GM12878 (cell line): ENCODE data around the gene TTLL12.

Experiments used
- CHD2 ChIP-seq: IDR thresholded peaks from 2 replicates; pipeline ENCODE4 v1.6.1; 2011; ENCODE audit warnings: low read depth, low read length, improper control_type of control experiment, borderline replicate concordance
- CTCF ChIP-seq, 3 experiments: IDR thresholded peaks in 2 of 3; conservative IDR thresholded peaks in 1 of 3; 2 replicates each; pipeline ENCODE4 v1.5.1; 2011; ENCODE audit warnings: low read depth in 3 of 3, low read length in 3 of 3, mild to moderate bottlenecking in 3 of 3, control low read depth in 2 of 3, moderate library complexity in 2 of 3, inconsistent platforms in 1 of 3, mixed read lengths in 1 of 3; ENCODE audit not compliant: control insufficient read depth in 2 of 3, insufficient read depth in 1 of 3; ENCODE audit errors: extremely low read depth in 1 of 3
- EP300 ChIP-seq, 2 experiments: fragments of 150-350 bp in 1 of 2; IDR thresholded peaks; 2 replicates each; pipeline ENCODE4 v1.6.1; 2011 to 2012; ENCODE audit warnings: low read depth in 2 of 2, low read length in 2 of 2, borderline replicate concordance in 1 of 2, improper control_type of control experiment in 1 of 2, inconsistent platforms in 1 of 2; ENCODE audit not compliant: control insufficient read depth in 1 of 2
- EZH2 ChIP-seq: IDR thresholded peaks from 2 replicates; pipeline ENCODE4 v1.6.1; 2012; ENCODE audit warnings: low read depth, mild to moderate bottlenecking, control low read depth, inconsistent platforms, low read length, borderline replicate concordance; ENCODE audit not compliant: control insufficient read depth
- GABPA ChIP-seq: IDR thresholded peaks from 2 replicates; pipeline ENCODE4 v1.6.1; 2014; ENCODE audit warnings: antibody characterized with exemption, low read depth, mild to moderate bottlenecking, inconsistent platforms
- HDAC2 ChIP-seq: fragments of 200-600 bp; sonication (generic); IDR thresholded peaks from 2 replicates; pipeline ENCODE4 v1.6.1; 2017
- PKNOX1 ChIP-seq: fragments of 450-650 bp; IDR thresholded peaks from 2 replicates; pipeline ENCODE4 v1.6.1; 2016; ENCODE audit warnings: mild to moderate bottlenecking
- ZNF207 ChIP-seq: fragments of 450-650 bp; IDR thresholded peaks from 2 replicates; pipeline ENCODE4 v1.6.1; 2014; ENCODE audit warnings: antibody characterized with exemption, mild to moderate bottlenecking, borderline replicate concordance

DNA sequence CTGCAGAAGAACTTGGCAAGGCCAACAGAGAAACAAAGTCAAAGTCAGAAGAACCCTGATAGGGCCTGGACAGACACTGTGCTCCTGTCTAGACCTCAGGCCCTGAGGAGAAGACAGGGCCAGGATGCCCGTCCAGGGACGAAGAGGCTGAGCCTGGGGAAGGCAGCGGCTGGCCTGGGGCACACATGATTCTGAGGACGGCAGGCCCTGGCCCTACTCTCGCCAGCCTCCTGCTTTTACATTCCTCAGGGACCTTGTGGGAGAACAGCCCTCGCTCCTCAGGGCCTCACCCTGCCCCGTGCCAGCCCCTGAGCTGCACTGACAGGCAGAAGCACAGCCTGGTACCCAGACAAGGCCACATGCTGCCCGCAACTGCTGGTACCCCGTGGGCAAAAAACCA, 43.6 kb upstream of the TTLL12 start:
- TF ChIP-seq CHD2 (no peak), PKNOX1 (no peak), HDAC2 (no peak), CTCF (IDR thresholded peaks at IDR 0.05 in 2 of 3, conservative IDR thresholded peaks at IDR 0.05 in 1 of 3; ENCODE audit: control insufficient read depth in 2 of 3, extremely low read depth in 1 of 3, insufficient read depth in 1 of 3, low read depth in 3 of 3, low read length in 3 of 3) (no peak), EZH2 (no peak), EP300 (IDR thresholded peaks at IDR 0.05; ENCODE audit: borderline replicate concordance in 1 of 2, control insufficient read depth in 1 of 2, low read depth in 2 of 2, low read length in 2 of 2) (no peak), ZNF207 (no peak), GABPA (no peak)
